Mesenchymal stem cell (in vitro differentiated cells and primary cell): Measurements from ENCODE around the gene FAT1.

ENCODE experiments used
- DNase-seq: peaks from one replicate; pipeline ENCODE4 v3.0.0-alpha.2; 2013
- H2AFZ ChIP-seq: one replicate; pipeline ENCODE4 v1.6.1; 2013; ENCODE audit warnings: low read depth, mild to moderate bottlenecking, control low read depth, inconsistent platforms, low read length, moderate library complexity
- H2AK5ac ChIP-seq: 2 replicates; pipeline ENCODE4 v1.6.1; 2013; ENCODE audit warnings: low read length, moderate library complexity, mild to moderate bottlenecking, inconsistent platforms; ENCODE audit not compliant: severe bottlenecking
- H2BK120ac ChIP-seq: one replicate; pipeline ENCODE4 v1.6.1; 2013; ENCODE audit warnings: low read depth, mild to moderate bottlenecking, inconsistent platforms, low read length, moderate library complexity
- H2BK12ac ChIP-seq, 2 experiments: one replicate each; pipeline ENCODE4 v1.6.1; 2013; ENCODE audit warnings: inconsistent platforms in 2 of 2, low read length in 2 of 2, mild to moderate bottlenecking in 2 of 2, moderate library complexity in 2 of 2, control low read depth in 1 of 2
- H2BK15ac ChIP-seq: one replicate; pipeline ENCODE4 v1.6.1; 2013; ENCODE audit warnings: mild to moderate bottlenecking, low read depth, inconsistent platforms; ENCODE audit not compliant: poor library complexity, severe bottlenecking
- H2BK5ac ChIP-seq: 2 replicates; pipeline ENCODE4 v1.6.1; 2013; ENCODE audit warnings: low read depth, mild to moderate bottlenecking, low read length, control low read depth, inconsistent platforms; ENCODE audit not compliant: poor library complexity, severe bottlenecking
- H3K14ac ChIP-seq, 2 experiments: one replicate each; pipeline ENCODE4 v1.6.1; 2013; ENCODE audit warnings: inconsistent platforms in 2 of 2, low read length in 2 of 2, control low read depth in 1 of 2, mild to moderate bottlenecking in 1 of 2, moderate library complexity in 1 of 2
- H3K18ac ChIP-seq, 2 experiments: one replicate each; pipeline ENCODE4 v1.6.1; 2013; ENCODE audit warnings: inconsistent platforms in 2 of 2, low read length in 2 of 2, control low read depth in 1 of 2, low read depth in 1 of 2, mild to moderate bottlenecking in 1 of 2
- H3K23ac ChIP-seq, 2 experiments: one replicate each; pipeline ENCODE4 v1.6.1; 2013; ENCODE audit warnings: inconsistent platforms in 2 of 2, low read length in 2 of 2, mild to moderate bottlenecking in 2 of 2, moderate library complexity in 2 of 2, control low read depth in 1 of 2
- H3K27ac ChIP-seq: 2 replicates; pipeline ENCODE4 v1.5.1; 2013; ENCODE audit warnings: mild to moderate bottlenecking, moderate library complexity, low read length, control low read depth, inconsistent platforms; ENCODE audit not compliant: poor library complexity, severe bottlenecking
- H3K27me3 ChIP-seq, 2 experiments: 2 replicates each; pipeline versions ENCODE4 v1.6.1 to v1.7.0; 2013; ENCODE audit warnings: low read length in 2 of 2, mild to moderate bottlenecking in 2 of 2, moderate library complexity in 2 of 2, control low read depth in 1 of 2, inconsistent platforms in 1 of 2; ENCODE audit not compliant: control insufficient read depth in 1 of 2, insufficient read depth in 1 of 2
- H3K36me3 ChIP-seq, 2 experiments: 2 replicates each; pipeline versions ENCODE4 v1.6.1 to v1.7.0; 2013; ENCODE audit warnings: low read length in 2 of 2, control low read depth in 1 of 2, inconsistent platforms in 1 of 2, low read depth in 1 of 2, mild to moderate bottlenecking in 1 of 2; ENCODE audit not compliant: insufficient read depth in 2 of 2, control insufficient read depth in 1 of 2
- H3K4ac ChIP-seq, 2 experiments: one replicate each; pipeline ENCODE4 v1.6.1; 2013; ENCODE audit warnings: inconsistent platforms in 2 of 2, low read length in 2 of 2, mild to moderate bottlenecking in 2 of 2, moderate library complexity in 2 of 2, control low read depth in 1 of 2, low read depth in 1 of 2
- H3K4me1 ChIP-seq: 2 replicates; pipeline ENCODE4 v1.6.1; 2013; ENCODE audit warnings: low read depth, low read length, control low read depth; ENCODE audit not compliant: control insufficient read depth, insufficient read depth
- H3K4me2 ChIP-seq: 2 replicates; pipeline ENCODE4 v1.6.1; 2013; ENCODE audit warnings: low read length, mild to moderate bottlenecking, inconsistent platforms; ENCODE audit not compliant: poor library complexity, severe bottlenecking
- H3K4me3 ChIP-seq, 2 experiments: 2 replicates each; pipeline versions ENCODE4 v1.5.1 to v1.7.0; 2013; ENCODE audit warnings: low read length in 2 of 2, mild to moderate bottlenecking in 2 of 2, control low read depth in 1 of 2, low read depth in 1 of 2; ENCODE audit not compliant: insufficient read depth in 1 of 2
- H3K79me1 ChIP-seq: replicated peaks from 2 replicates; pipeline ENCODE4 v1.6.1; 2013; ENCODE audit warnings: mild to moderate bottlenecking, control low read depth, low read length, inconsistent platforms; ENCODE audit not compliant: poor library complexity, severe bottlenecking
- H3K9ac ChIP-seq: 2 replicates; pipeline ENCODE4 v1.7.0; 2013; ENCODE audit warnings: mild to moderate bottlenecking, low read length, moderate library complexity
- H3K9me3 ChIP-seq: 2 replicates; pipeline ENCODE4 v1.7.0; 2013; ENCODE audit warnings: mild to moderate bottlenecking, low read length; ENCODE audit not compliant: control insufficient read depth
- H4K8ac ChIP-seq: one replicate; pipeline ENCODE4 v1.6.1; 2013; ENCODE audit warnings: inconsistent platforms, mild to moderate bottlenecking, low read length, moderate library complexity
- H4K91ac ChIP-seq: one replicate; pipeline ENCODE4 v1.6.1; 2013; ENCODE audit warnings: mild to moderate bottlenecking, low read length, inconsistent platforms
- WGBS: methylation state at CpG from one replicate; pipeline ENCODE4 v1.1.7; 2013; ENCODE audit warnings: mixed read lengths; 5-methylcytosine and 5-hydroxymethylcytosine counted together

Gene FAT1

GRCh38 chr4:186630128-186630527 lies 93.5 kb downstream of the FAT1 start:
- Histone ChIP-seq H3K23ac (no peak overlapping the region), H3K14ac (no peak overlapping the region), H2BK120ac (no peak overlapping the region), H3K36me3 (peaks cover 45 to 88% of the 10 kb centered on the region in 2 experiments), H3K79me1 (peaks cover 19% of the 10 kb centered on the region), H2AFZ (no peak overlapping the region), H2BK12ac (no peak overlapping the region), H4K8ac (no peak overlapping the region), H3K27me3 (no peaks in the 10 kb centered on the region), H2BK5ac (no peak overlapping the region), H3K4me3 (no peak overlapping the region), H3K4ac (no peak overlapping the region), H3K9me3 (no peaks in the 10 kb centered on the region), H2AK5ac (no peak overlapping the region), H4K91ac (no peak overlapping the region), H3K18ac (no peak overlapping the region), H3K9ac (no peak overlapping the region), H3K4me1 (peaks cover 6% of the 10 kb centered on the region), H3K4me2 (no peak overlapping the region), H2BK15ac (no peak overlapping the region), H3K27ac (no peak overlapping the region)
- WGBS = 96% methylated on average over 6 of the region's 6 CpGs
- no peak for DNase-seq

- H3K36me3 ChIP-seq = peaks cover 34 to 85% of the 10 kb centered on the region in 2 experiments
- H3K4me2 ChIP-seq = no peak overlapping the region
- 89% methylated on average over 20 of the region's 21 CpGs for WGBS
- no peaks in the 10 kb centered on the region for H3K9me3 ChIP-seq
- H2AFZ ChIP-seq = no peak overlapping the region
- no peak overlapping the region for H3K27ac ChIP-seq
- peaks cover 14% of the 10 kb centered on the region for H3K79me1 ChIP-seq
- no peak overlapping the region for H3K14ac ChIP-seq
- H2BK120ac ChIP-seq = no peak overlapping the region
- H3K23ac ChIP-seq = no peak overlapping the region
- H2BK5ac ChIP-seq = no peak overlapping the region
- no peak overlapping the region for H3K4me3 ChIP-seq
- no peaks in the 10 kb centered on the region for H3K27me3 ChIP-seq
- H2BK15ac ChIP-seq = no peak overlapping the region
- no peak overlapping the region for H4K8ac ChIP-seq
- no peak overlapping the region for H2BK12ac ChIP-seq
- no peak overlapping the region for H3K4ac ChIP-seq
- H3K4me1 ChIP-seq = peaks cover 10% of the 10 kb centered on the region
- H2AK5ac ChIP-seq = no peak overlapping the region
- H4K91ac ChIP-seq = no peak overlapping the region
- no peak overlapping the region for H3K18ac ChIP-seq
- no peak overlapping the region for H3K9ac ChIP-seq
- no peak for DNase-seq
Observed at GRCh38 chr4:186628058-186628711, 95.5 kb downstream of the FAT1 start.

- WGBS = 89% methylated on average over 9 of the region's 10 CpGs
- Histone ChIP-seq H3K4ac (no peak overlapping the region), H4K91ac (no peak overlapping the region), H3K79me1 (peaks cover 14% of the 10 kb centered on the region), H3K14ac (no peak overlapping the region), H3K18ac (no peak overlapping the region), H3K23ac (peak overlapping the region in 1 of 2 experiments; percentile 47), H4K8ac (no peak overlapping the region), H2BK5ac (no peak overlapping the region), H3K9me3 (no peaks in the 10 kb centered on the region), H3K27me3 (no peaks in the 10 kb centered on the region), H2BK15ac (no peak overlapping the region), H2BK12ac (no peak overlapping the region), H3K36me3 (peaks cover 34 to 81% of the 10 kb centered on the region in 2 experiments), H2AK5ac (no peak overlapping the region), H3K4me1 (peaks cover 15% of the 10 kb centered on the region), H2BK120ac (no peak overlapping the region), H3K9ac (no peak overlapping the region), H3K4me2 (no peak overlapping the region), H3K27ac (peak overlapping the region; percentile 53), H3K4me3 (no peak overlapping the region), H2AFZ (no peak overlapping the region)
- DNase-seq = peak; percentile 45
Observed at GRCh38 chr4:186627226-186627865, 96.3 kb downstream of the FAT1 start.

- no peak overlapping the region for H3K18ac ChIP-seq
Observed at GRCh38 chr4:186624951-186625350, 98.7 kb downstream of the FAT1 start.

More at GRCh38 chr4:186624951-186625350, 98.7 kb downstream of the FAT1 start:
- Histone ChIP-seq H4K91ac (no peak overlapping the region), H3K27me3 (no peaks in the 10 kb centered on the region), H2BK15ac (no peak overlapping the region), H2BK120ac (no peak overlapping the region), H2BK5ac (no peak overlapping the region), H3K14ac (no peak overlapping the region), H4K8ac (no peak overlapping the region), H3K79me1 (peaks cover 3% of the 10 kb centered on the region), H2AK5ac (no peak overlapping the region), H3K9me3 (no peaks in the 10 kb centered on the region), H3K4ac (no peak overlapping the region), H3K4me1 (peaks cover 17% of the 10 kb centered on the region), H3K4me3 (no peak overlapping the region), H3K9ac (no peak overlapping the region), H3K23ac (no peak overlapping the region), H2BK12ac (no peak overlapping the region), H3K27ac (peak overlapping the region; percentile 78), H2AFZ (no peak overlapping the region), H3K4me2 (no peak overlapping the region), H3K36me3 (peaks cover 22 to 80% of the 10 kb centered on the region in 2 experiments)
- peak; percentile 71 for DNase-seq
- WGBS = 0% methylated on average over 1 of the region's 1 CpG
